Subcutaneous abdominal adipose tissue (tissue), 5 donors: ENCODE data around the gene ZNF488.
"Not testable (repeated sequence)": the region's sequence is repeated elsewhere in the genome, so short reads cannot be mapped to it uniquely, and the experiment has no call there.

Source experiments
- H3K27ac ChIP-seq: one replicate; pipeline ENCODE4 v1.7.0; 2013; ENCODE audit warnings: low read depth, mild to moderate bottlenecking, inconsistent platforms, low read length, moderate library complexity
- H3K27me3 ChIP-seq, 5 donors: one replicate each; pipeline ENCODE4 v1.7.0; 2013; ENCODE audit warnings: low read length in 5 of 5, inconsistent platforms in 1 of 5; ENCODE audit not compliant: control insufficient read depth in 5 of 5, insufficient read depth in 4 of 5
- H3K36me3 ChIP-seq, 5 donors: one replicate each; pipeline ENCODE4 v1.7.0; 2013; ENCODE audit warnings: low read length in 5 of 5; ENCODE audit not compliant: control insufficient read depth in 5 of 5, insufficient read depth in 5 of 5
- H3K4me1 ChIP-seq, 5 donors: one replicate each; pipeline ENCODE4 v1.7.0; 2013; ENCODE audit warnings: low read length in 5 of 5, mild to moderate bottlenecking in 3 of 5, moderate library complexity in 1 of 5; ENCODE audit not compliant: control insufficient read depth in 5 of 5, insufficient read depth in 5 of 5
- H3K4me3 ChIP-seq, 5 donors: one replicate each; pipeline ENCODE4 v1.7.0; 2013; ENCODE audit warnings: low read length in 5 of 5, low read depth in 1 of 5
- H3K9ac ChIP-seq, 5 donors: one replicate each; pipeline ENCODE4 v1.7.0; 2013; ENCODE audit warnings: low read length in 5 of 5, mild to moderate bottlenecking in 4 of 5, moderate library complexity in 3 of 5
- H3K9me3 ChIP-seq, 5 donors: one replicate each; pipeline ENCODE4 v1.7.0; 2013; ENCODE audit warnings: low read length in 5 of 5; ENCODE audit not compliant: control insufficient read depth in 5 of 5
- donor health status: healthy.
- donor health status: healthy.
- donor health status: healthy.
- donor health status: healthy.
- donor health status: healthy.

Gene ZNF488

GRCh38 chr10:47416305-47417218 is 32.5 kb upstream of the ZNF488 start:
- H3K4me3 ChIP-seq, H3K27ac ChIP-seq, H3K9ac ChIP-seq, H3K36me3 ChIP-seq, H3K9me3 ChIP-seq, H3K4me1 ChIP-seq, H3K27me3 ChIP-seq: not testable (repeated sequence)

GRCh38 chr10:47415520-47416304 is 31.6 kb upstream of the ZNF488 start:
- Histone ChIP-seq H3K36me3 (no peaks in the 10 kb centered on the region), H3K27me3 (no peaks in the 10 kb centered on the region), H3K9me3 (no peaks in the 10 kb centered on the region), H3K4me1 (no peaks in the 10 kb centered on the region), H3K27ac (no peak overlapping the region), H3K4me3 (no peak overlapping the region), H3K9ac (no peak overlapping the region)

- H3K27ac ChIP-seq = no peak overlapping the region
- no peaks in the 10 kb centered on the region for H3K4me1 ChIP-seq
- no peak overlapping the region for H3K9ac ChIP-seq
- no peaks in the 10 kb centered on the region for H3K36me3 ChIP-seq
- no peaks in the 10 kb centered on the region for H3K9me3 ChIP-seq
- no peak overlapping the region for H3K4me3 ChIP-seq
- H3K27me3 ChIP-seq = no peaks in the 10 kb centered on the region
These were observed 30.8 kb upstream of the ZNF488 start for GRCh38 chr10:47414752-47415519.

- Histone ChIP-seq H3K27ac (no peak overlapping the region), H3K4me3 (no peak overlapping the region), H3K9me3 (no peaks in the 10 kb centered on the region), H3K36me3 (no peaks in the 10 kb centered on the region), H3K9ac (no peak overlapping the region), H3K27me3 (no peaks in the 10 kb centered on the region), H3K4me1 (no peaks in the 10 kb centered on the region)
These were observed 30.1 kb upstream of the ZNF488 start for GRCh38 chr10:47414227-47414592.

GRCh38 chr10:47413531-47414226 is 29.6 kb upstream of the ZNF488 start:
- Histone ChIP-seq H3K27ac (no peak overlapping the region), H3K4me3 (no peak overlapping the region), H3K36me3 (no peaks in the 10 kb centered on the region), H3K9me3 (no peaks in the 10 kb centered on the region), H3K27me3 (no peaks in the 10 kb centered on the region), H3K9ac (no peak overlapping the region), H3K4me1 (no peaks in the 10 kb centered on the region)

GRCh38 chr10:47412869-47413268 is 28.8 kb upstream of the ZNF488 start:
- H3K9ac ChIP-seq = no peak overlapping the region
- no peak overlapping the region for H3K4me3 ChIP-seq
- no peaks in the 10 kb centered on the region for H3K4me1 ChIP-seq
- no peaks in the 10 kb centered on the region for H3K9me3 ChIP-seq
- H3K36me3 ChIP-seq = no peaks in the 10 kb centered on the region
- H3K27me3 ChIP-seq = no peaks in the 10 kb centered on the region
- H3K27ac ChIP-seq = no peak overlapping the region

- Histone ChIP-seq H3K27ac (no peak overlapping the region), H3K9me3 (no peaks in the 10 kb centered on the region), H3K36me3 (no peaks in the 10 kb centered on the region), H3K4me3 (no peak overlapping the region), H3K4me1 (no peaks in the 10 kb centered on the region), H3K27me3 (no peaks in the 10 kb centered on the region), H3K9ac (no peak overlapping the region)
These were observed 28.2 kb upstream of the ZNF488 start for GRCh38 chr10:47412177-47412730.

- no peaks in the 10 kb centered on the region for H3K36me3 ChIP-seq
- peaks cover 0 to 10% (median 4%) of the 10 kb centered on the region in 5 donors for H3K4me1 ChIP-seq
- no peak overlapping the region for H3K9ac ChIP-seq
- no peak overlapping the region for H3K4me3 ChIP-seq
- H3K9me3 ChIP-seq = no peaks in the 10 kb centered on the region
- no peaks in the 10 kb centered on the region for H3K27me3 ChIP-seq
- no peak overlapping the region for H3K27ac ChIP-seq
These were observed 26.8 kb upstream of the ZNF488 start for GRCh38 chr10:47410862-47411261.

- H3K27me3 ChIP-seq = no peaks in the 10 kb centered on the region
- H3K27ac ChIP-seq = no peak overlapping the region
- no peaks in the 10 kb centered on the region for H3K36me3 ChIP-seq
- H3K4me1 ChIP-seq = peaks cover 0 to 13% (median 4%) of the 10 kb centered on the region in 5 donors
- no peak overlapping the region for H3K9ac ChIP-seq
- no peak overlapping the region for H3K4me3 ChIP-seq
- H3K9me3 ChIP-seq = no peaks in the 10 kb centered on the region
These were observed 26.2 kb upstream of the ZNF488 start for GRCh38 chr10:47410271-47410670.
